OCI-LY7 (cell line): ENCODE measurements around the gene HOXA3. TPM values are rescaled to one million over a fixed set of nuclear protein-coding genes. Genes with fewer than 3 reads are reported as not detected.
A peak's percentile ranks its signal among the peaks of the same experiment; 100 is the strongest.

ENCODE experiments used
- Bru-seq: library from RNA; stranded (reverse); fragments of 400-500 nt; gene quantifications from one replicate; lab custom pipeline; 2021; lab: Mats Ljungman, UMichigan
- BruChase-seq, 2 experiments: library from RNA; stranded (reverse); fragments of 400-500 nt; gene quantifications; one replicate each; lab custom pipeline; 2021; lab: Mats Ljungman, UMichigan
- BruUV-seq: library from RNA; stranded (reverse); fragments of 400-500 nt; replicated peaks from 2 replicates; lab custom pipeline; 2021; lab: Mats Ljungman, UMichigan
- CTCF ChIA-PET: fragments of 300-600 bp; sonication (Branson Sonifier 250); formaldehyde crosslinking; loops from one replicate; lab custom pipeline; 2022; ENCODE audit warnings: antibody characterized with exemption; ENCODE audit not compliant: unreplicated experiment; lab: Charles Lee
- POLR2A ChIA-PET: fragments of 300-600 bp; sonication (Branson Sonifier 250); formaldehyde crosslinking; loops from one replicate; lab custom pipeline; 2022; ENCODE audit warnings: antibody characterized with exemption; lab: Charles Lee
- DNase-seq: peaks from one replicate; pipeline ENCODE4 v3.0.0-alpha.2; 2015; ENCODE audit warnings: low spot score
- H2AFZ ChIP-seq: fragments of 200-600 bp; sonication (generic), shearing (Covaris generic); 2 replicates; pipeline ENCODE4 v1.6.1; 2014; ENCODE audit warnings: mild to moderate bottlenecking, antibody characterized with exemption, low read length, moderate library complexity
- H3K27ac ChIP-seq: fragments of 200-600 bp; sonication (generic); 2 replicates; pipeline ENCODE4 v1.5.1; 2014; ENCODE audit warnings: mixed run types, low read depth, mild to moderate bottlenecking, moderate library complexity, low read length, inconsistent platforms; ENCODE audit not compliant: poor library complexity, severe bottlenecking
- H3K36me3 ChIP-seq: fragments of 200-600 bp; sonication (generic); 2 replicates; pipeline ENCODE4 v1.6.1; 2014; ENCODE audit warnings: mild to moderate bottlenecking, antibody characterized with exemption, low read length, moderate library complexity, mixed read lengths; ENCODE audit not compliant: insufficient read depth
- H3K4me1 ChIP-seq: fragments of 200-600 bp; sonication (generic); 2 replicates; pipeline ENCODE4 v1.5.1; 2014; ENCODE audit warnings: mild to moderate bottlenecking, low read length; ENCODE audit not compliant: insufficient read depth, poor library complexity, severe bottlenecking
- H3K4me2 ChIP-seq: fragments of 200-600 bp; sonication (generic); 2 replicates; pipeline ENCODE4 v1.6.1; 2014; ENCODE audit warnings: mild to moderate bottlenecking, low read length
- H3K4me3 ChIP-seq: fragments of 200-600 bp; sonication (generic); 2 replicates; pipeline ENCODE4 v1.5.1; 2014; ENCODE audit warnings: mild to moderate bottlenecking, low read depth, low read length; ENCODE audit not compliant: poor library complexity, severe bottlenecking
- H3K79me2 ChIP-seq: fragments of 200-600 bp; sonication (generic); 2 replicates; pipeline ENCODE4 v1.6.1; 2016; ENCODE audit warnings: low read depth, mild to moderate bottlenecking, low read length, moderate library complexity, mixed read lengths; ENCODE audit not compliant: insufficient read depth
- H3K9me2 ChIP-seq: fragments of 200-600 bp; sonication (generic); 2 replicates; pipeline ENCODE4 v1.6.1; 2016; ENCODE audit warnings: mild to moderate bottlenecking, low read length, mixed read lengths; ENCODE audit not compliant: insufficient read depth
- H3K9me3 ChIP-seq: fragments of 200-600 bp; sonication (generic); 2 replicates; pipeline ENCODE4 v1.6.1; 2014; ENCODE audit warnings: mild to moderate bottlenecking, mixed run types, low read length, mixed read lengths
- H4K20me1 ChIP-seq: fragments of 200-600 bp; sonication (generic); 2 replicates; pipeline ENCODE4 v1.6.1; 2014; ENCODE audit warnings: mild to moderate bottlenecking, antibody characterized with exemption, low read length, moderate library complexity, mixed read lengths; ENCODE audit not compliant: insufficient read depth
- CTCF ChIP-seq: fragments of 200-600 bp; sonication (generic); conservative IDR thresholded peaks from 2 replicates; pipeline ENCODE4 v1.5.1; 2014; ENCODE audit warnings: mild to moderate bottlenecking, antibody characterized with exemption, low read length, moderate library complexity, mixed read lengths
- EZH2phosphoT487 ChIP-seq: fragments of 200-600 bp; sonication (generic); IDR thresholded peaks from 2 replicates; pipeline ENCODE4 v1.6.1; 2018; ENCODE audit warnings: low read depth, borderline replicate concordance, mild to moderate bottlenecking, mixed run types, antibody characterized with exemption, low read length, moderate library complexity, mixed read lengths
- intact Hi-C: fragments of 100-400 bp; cut with micrococcal nuclease; formaldehyde crosslinking; loops from one replicate; pipeline ENCODE4 v1.10.0; 2022; ENCODE audit not compliant: unreplicated experiment
- long read RNA-seq: library from polyadenylated mRNA; stranded (forward); transcript quantifications from one replicate; pipeline ENCODE4 v2.0.0, GENCODE V29; 2022
- total RNA-seq, 2 experiments: library from RNA; depleted of rRNA in 1 of 2; stranded (reverse); fragments of >200 nt in 1 of 2; shearing (Covaris generic) in 1 of 2; gene quantifications; 2 replicates each; pipeline ENCODE4 v1.2.3, GENCODE V29; 2014 to 2022

Gene HOXA3
- total RNA-seq (2014; rRNA removed; shearing (Covaris generic)) (0.41 TPM in 1 of 2 replicates, not detected in the other), total RNA-seq (2022) (2.6 and 2.7 TPM in 2 replicates), Bru-seq, nascent RNA (percentile 51 among the genes with signal in this experiment), BruChase-seq, experiment 1, labeled RNA remaining after a 6-hour chase (percentile 43 among the genes with signal in this experiment), BruChase-seq, experiment 2, labeled RNA remaining after a 2-hour chase (percentile 44 among the genes with signal in this experiment)
- long read RNA-seq, partial matches to known transcripts, result 2 of 4 reads
- long read RNA-seq, other reads (novel, unspliced or antisense), result 2 of 4 reads

GRCh38 chr7:27151931-27152815 lies at the start of gene HOXA3:
HOXA3 (minus strand) TSS chr7:27152583; CDS start chr7:27110640, 41,943 bp downstream.
- peak within 1 kb of the TSS; percentile 75 for H3K4me3 ChIP-seq
- ChIA-PET CTCF (no interaction called here), POLR2A (interaction anchor here (0.5 to 1.3 kb wide), 3 partner anchors 61 to 459 kb away, joined by 3 to 4 read pairs (median 4); no protein-coding TSS in a partner anchor)
- H3K4me1 ChIP-seq, result peaks cover 56% of the 10 kb centered on the region
- DNase-seq, result no peak
- TF ChIP-seq CTCF, result no peak
- no peak for TF ChIP-seq EZH2phosphoT487
- no peak within 1 kb of the TSS for H3K27ac ChIP-seq
- intact Hi-C loops, result loop anchor here (2.0 to 10.0 kb wide), 3 partner anchors 55 to 1257 kb away; no protein-coding TSS in a partner anchor
- no peaks in the 10 kb centered on the region for H3K36me3 ChIP-seq
- H4K20me1 ChIP-seq, result no peaks in the 10 kb centered on the region
- TSS peak; percentile 55 for BruUV-seq
- peaks cover 8% of the 10 kb centered on the region; the same call in 1 of the 2 replicates for H3K79me2 ChIP-seq
- no peaks in the 10 kb centered on the region for H3K9me3 ChIP-seq
- H3K9me2 ChIP-seq, result no peaks in the 10 kb centered on the region
- peak within 1 kb of the TSS; percentile 94 for H3K4me2 ChIP-seq
- H2AFZ ChIP-seq, result peak within 1 kb of the TSS; percentile 95; the same call in 1 of the 2 replicates

GRCh38 chr7:27201580-27202017 lies 49.2 kb upstream of the HOXA3 start:
- intact Hi-C loops, result no loop called here
- CTCF ChIA-PET, result interaction anchor here (0.6 kb wide), 1 partner anchor 22 kb away, joined by 3 read pairs; no protein-coding TSS in a partner anchor

More at GRCh38 chr7:27201580-27202017, 49.2 kb upstream of the HOXA3 start:
- Histone ChIP-seq H3K9me2 (no peaks in the 10 kb centered on the region), H3K36me3 (no peaks in the 10 kb centered on the region), H3K79me2 (no peaks in the 10 kb centered on the region), H2AFZ (peak overlapping the region; percentile 13; the same call in 1 of the 2 replicates), H3K4me3 (no peak overlapping the region), H3K4me1 (peaks cover 17% of the 10 kb centered on the region), H4K20me1 (no peaks in the 10 kb centered on the region), H3K4me2 (peak overlapping the region; percentile 86), H3K9me3 (no peaks in the 10 kb centered on the region), H3K27ac (no peak overlapping the region)
- POLR2A ChIA-PET, result no interaction called here
- TF ChIP-seq EZH2phosphoT487, result no peak
- TF ChIP-seq CTCF, result no peak
- no TSS peak for BruUV-seq
- DNase-seq, result no peak
